Measurements from ENCODE around the gene PLAC8L1.

The PLAC8L1 gene

GRCh38 chr5:146042628-146043279 is 62.6 kb downstream of the PLAC8L1 start:
- no peak for DNase-seq (ENCODE audit: low read depth)

GRCh38 chr5:146041180-146041789 is 64.1 kb downstream of the PLAC8L1 start:
- DNase-seq (ENCODE audit: low read depth): no peak

GRCh38 chr5:146040527-146040926 is 64.8 kb downstream of the PLAC8L1 start:
- DNase-seq (ENCODE audit: low read depth): no peak

- DNase-seq (ENCODE audit: low read depth): no peak
Measured at GRCh38 chr5:146039420-146039819, 66.0 kb downstream of the PLAC8L1 start.

GRCh38 chr5:146034605-146035004 is 70.8 kb downstream of the PLAC8L1 start:
- DNase-seq (ENCODE audit: low read depth): no peak

Data from stimulated activated CD8-positive, alpha-beta memory T cell treated with anti-CD3 and anti-CD28 coated beads, Interleukin-4, amount 100 ng/mL, for 24 hours (primary cell).